Measurements from ENCODE around the gene HECTD4.

Gene HECTD4

DNA sequence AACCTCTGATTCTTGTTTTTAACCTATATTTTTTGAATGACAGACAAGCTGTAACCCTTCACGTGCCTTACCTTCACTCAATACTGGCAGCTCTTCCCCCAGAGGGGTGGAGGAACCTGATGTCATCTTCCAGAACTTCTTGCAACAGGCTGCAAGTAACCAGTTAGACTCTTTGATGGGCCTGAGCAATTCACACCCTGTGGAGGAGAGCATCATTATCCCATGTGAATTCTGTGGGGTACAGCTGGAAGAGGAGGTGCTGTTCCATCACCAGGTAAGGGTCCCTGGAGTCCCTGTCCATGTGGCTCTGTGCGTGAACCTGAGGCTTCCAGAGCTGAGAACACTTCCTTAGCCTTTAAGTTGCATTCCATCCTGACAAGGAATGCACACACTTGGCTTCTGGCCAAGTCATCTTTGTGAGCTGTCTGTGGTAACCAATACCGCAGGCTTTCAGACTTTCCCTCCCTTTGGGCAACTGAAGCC is 234.2 kb downstream of the HECTD4 start:
- no peak overlapping the region for H3K27ac ChIP-seq
- no peak for TF ChIP-seq CTCF (conservative IDR thresholded peaks at IDR 0.05)

GRCh38 chr12:112146123-112146522 is 236.1 kb downstream of the HECTD4 start:
- no peak for TF ChIP-seq CTCF (conservative IDR thresholded peaks at IDR 0.05)
- no peak overlapping the region for H3K27ac ChIP-seq

DNA sequence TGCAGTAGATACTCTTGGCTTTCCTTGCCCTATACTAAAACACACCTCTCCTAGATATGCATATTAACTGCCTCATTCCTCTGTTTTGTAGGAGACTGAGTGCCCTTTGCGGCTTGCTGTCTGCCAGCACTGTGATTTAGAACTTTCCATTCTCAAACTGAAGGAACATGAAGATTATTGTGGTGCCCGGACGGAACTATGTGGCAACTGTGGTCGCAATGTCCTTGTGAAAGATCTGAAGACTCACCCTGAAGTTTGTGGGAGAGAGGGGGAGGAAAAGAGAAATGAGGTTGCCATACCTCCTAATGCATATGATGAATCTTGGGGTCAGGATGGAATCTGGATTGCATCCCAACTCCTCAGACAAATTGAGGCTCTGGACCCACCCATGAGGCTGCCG is 241.5 kb downstream of the HECTD4 start:
- no peak overlapping the region for H3K27ac ChIP-seq
- TF ChIP-seq CTCF (conservative IDR thresholded peaks at IDR 0.05): no peak

GRCh38 chr12:112134731-112135130 is 247.5 kb downstream of the HECTD4 start:
- H3K27ac ChIP-seq: peak overlapping the region; percentile 28
- TF ChIP-seq CTCF (conservative IDR thresholded peaks at IDR 0.05): no peak

DNA sequence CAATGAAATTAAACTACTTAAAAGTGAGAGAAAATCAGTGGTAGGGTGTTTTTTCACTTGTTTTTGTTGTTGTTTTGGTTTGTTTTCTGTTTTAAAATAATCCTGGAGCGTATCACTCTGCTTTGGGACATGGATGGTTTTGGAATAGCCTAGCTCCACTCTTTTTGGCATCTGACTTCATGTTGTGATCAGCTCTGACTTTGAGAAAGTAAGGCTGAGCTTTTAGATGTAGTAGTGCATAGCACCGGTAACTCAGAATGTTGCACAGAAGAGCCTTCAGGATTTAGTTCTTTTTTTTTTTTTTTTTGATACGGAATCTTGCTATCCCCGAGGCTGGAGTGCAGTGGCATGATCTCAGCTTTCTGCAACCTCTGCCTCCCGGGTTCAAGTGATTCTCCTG is 248.8 kb downstream of the HECTD4 start:
- no peak for TF ChIP-seq CTCF (conservative IDR thresholded peaks at IDR 0.05)
- no peak overlapping the region for H3K27ac ChIP-seq

- no peak for TF ChIP-seq CTCF (conservative IDR thresholded peaks at IDR 0.05)
- H3K27ac ChIP-seq: no peak overlapping the region
Observed at GRCh38 chr12:112131686-112132085, 250.5 kb downstream of the HECTD4 start.

- H3K27ac ChIP-seq: peak overlapping the region; percentile 40
- no peak for TF ChIP-seq CTCF (conservative IDR thresholded peaks at IDR 0.05)
Observed at GRCh38 chr12:112130441-112130998, 251.7 kb downstream of the HECTD4 start.
